ENCODE data around the gene LIG3. TPM values are rescaled to one million over a fixed set of nuclear protein-coding genes. Genes with fewer than 3 reads are reported as not detected.
"Not testable (repeated sequence)": the region's sequence is repeated elsewhere in the genome, so short reads cannot be mapped to it uniquely, and the experiment has no call there.

Gene LIG3
- polyA plus RNA-seq, 3 donors, result 7.3 to 11.5 (median 8.0) TPM

- H3K27ac ChIP-seq (ENCODE audit: low read depth, low read length), result no peak overlapping the region
- WGBS, 3 donors, result 61 to 83% (median 66%) methylated on average over 3 of the region's 3 CpGs
Observed at GRCh38 chr17:34996422-34997285, 16.3 kb downstream of the LIG3 start.

- no peak overlapping the region for H3K27ac ChIP-seq (ENCODE audit: low read depth, low read length)
- 41 to 58% (median 53%) methylated on average over 11 of the region's 11 CpGs for WGBS, 3 donors
Observed at GRCh38 chr17:34997355-34997862, 17.1 kb downstream of the LIG3 start.

- 36 to 51% (median 38%) methylated on average over 5 of the region's 5 CpGs for WGBS, 3 donors
- H3K27ac ChIP-seq (ENCODE audit: low read depth, low read length), result no peak overlapping the region
Observed at GRCh38 chr17:34998205-34998604, 17.9 kb downstream of the LIG3 start.

- H3K27ac ChIP-seq (ENCODE audit: low read depth, low read length), result no peak overlapping the region
- WGBS, 3 donors, result 96 to 100% (median 98%) methylated on average over 2 of the region's 2 CpGs
Observed at GRCh38 chr17:34999456-34999855, 19.1 kb downstream of the LIG3 start.

DNA sequence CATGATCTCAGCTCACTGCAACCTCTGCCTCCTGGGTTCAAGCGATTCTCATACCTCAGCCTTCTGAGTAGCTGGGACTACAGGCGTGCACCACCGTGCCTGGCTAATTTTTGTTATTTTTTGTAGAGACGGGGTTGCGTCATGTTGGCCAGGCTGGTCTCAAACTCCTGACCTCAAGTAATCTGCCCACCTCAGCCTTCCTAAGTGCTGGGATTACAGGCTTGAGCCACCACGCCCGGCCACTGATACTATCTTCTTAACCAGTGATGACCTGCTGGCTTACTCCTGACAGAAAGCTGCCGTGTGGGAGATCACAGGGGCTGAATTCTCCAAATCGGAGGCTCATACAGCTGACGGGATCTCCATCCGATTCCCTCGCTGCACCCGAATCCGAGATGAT is 20.7 kb downstream of the LIG3 start:
- H3K27ac ChIP-seq (ENCODE audit: low read depth, low read length), result not testable (repeated sequence)
- 93 to 95% (median 94%) methylated on average over 14 of the region's 14 CpGs for WGBS, 3 donors

DNA sequence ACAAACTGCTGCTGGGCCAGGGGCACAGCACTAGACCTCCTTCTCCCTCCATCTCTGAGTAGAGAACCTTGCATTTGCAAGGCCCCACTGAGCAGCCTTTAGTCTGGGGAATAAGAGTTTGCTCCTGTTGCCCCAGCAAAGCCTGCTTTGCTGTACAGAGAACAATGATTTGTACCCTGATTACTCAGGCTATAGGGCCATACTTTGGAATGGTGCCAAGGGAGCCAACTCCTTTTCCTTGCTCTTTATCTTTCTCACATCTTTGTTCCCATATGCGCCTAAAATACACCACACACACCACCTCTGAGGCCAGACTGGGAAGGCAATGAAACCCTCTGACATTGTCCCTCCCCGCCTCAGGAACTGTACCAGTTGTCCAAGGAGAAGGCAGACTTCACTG is 21.2 kb downstream of the LIG3 start:
- H3K27ac ChIP-seq (ENCODE audit: low read depth, low read length), result no peak overlapping the region
- whole genome bisulfite sequencing, 3 donors, result 85 to 88% (median 88%) methylated on average over 2 of the region's 2 CpGs

DNA sequence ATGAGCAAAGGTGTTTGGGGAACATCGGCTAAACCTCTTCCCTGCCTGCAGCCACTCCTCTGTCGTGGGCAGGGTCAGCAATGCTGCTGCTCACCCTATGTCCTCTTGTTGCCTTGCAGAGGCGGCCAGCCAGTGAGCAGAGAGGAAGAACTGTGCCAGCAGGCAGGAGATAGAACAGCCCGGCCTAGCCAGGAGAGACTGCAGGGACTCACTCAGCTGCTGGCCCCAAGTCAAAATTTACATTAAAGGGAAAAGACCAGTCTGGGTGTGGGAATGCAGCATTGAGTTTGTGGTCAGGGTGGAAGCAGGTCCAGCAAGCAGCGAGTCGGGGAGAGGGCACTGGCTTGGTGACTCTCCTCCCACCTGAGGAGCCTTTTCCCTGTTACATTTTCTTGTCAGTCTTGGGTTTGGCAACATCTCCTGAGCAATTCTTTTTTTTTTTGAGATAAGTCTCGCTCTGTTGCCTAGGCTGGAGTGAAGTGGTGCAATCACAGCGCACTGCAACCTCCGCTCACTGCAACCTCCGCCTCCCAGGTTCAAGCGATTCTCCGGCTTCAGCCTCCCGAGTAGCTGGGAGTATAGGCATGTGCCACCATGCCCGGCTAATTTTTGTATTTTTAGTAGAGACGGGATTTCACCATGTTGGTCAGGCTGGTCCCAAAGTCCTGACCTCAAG is 22.7 kb downstream of the LIG3 start:
- no peak overlapping the region for H3K27ac ChIP-seq (ENCODE audit: low read depth, low read length)
- WGBS, 3 donors, result 58 to 82% (median 63%) methylated on average over 15 of the region's 15 CpGs

GRCh38 chr17:35003778-35004177 is 23.5 kb downstream of the LIG3 start:
- H3K27ac ChIP-seq (ENCODE audit: low read depth, low read length), result no peak overlapping the region
- 86 to 92% (median 92%) methylated on average over 4 of the region's 4 CpGs for WGBS, 3 donors

- WGBS, 3 donors, result 88 to 90% (median 90%) methylated on average over 4 of the region's 4 CpGs
- H3K27ac ChIP-seq (ENCODE audit: low read depth, low read length), result no peak overlapping the region
Observed at GRCh38 chr17:35006345-35006744, 26.0 kb downstream of the LIG3 start.

DNA sequence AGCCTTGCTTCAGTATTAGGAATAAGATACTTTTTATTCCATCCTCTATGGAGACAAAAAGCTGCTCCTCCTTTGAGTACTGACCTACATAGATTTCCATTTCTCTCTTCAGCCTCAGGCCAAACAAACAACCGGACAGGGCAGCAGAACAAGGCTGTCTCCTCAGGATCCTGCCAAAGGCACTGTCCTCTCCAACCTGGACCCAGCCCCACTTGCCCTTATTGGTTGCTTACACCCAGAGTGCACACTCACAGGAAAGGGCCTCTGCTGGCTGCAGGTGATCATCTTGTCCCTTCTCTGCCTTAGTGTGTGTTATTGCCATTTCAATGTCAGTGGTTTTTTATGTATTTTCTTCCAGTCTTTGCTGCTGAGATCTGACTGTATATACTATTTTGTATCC is 26.6 kb downstream of the LIG3 start:
- no peak overlapping the region for H3K27ac ChIP-seq (ENCODE audit: low read depth, low read length)
- 42 to 94% (median 89%) methylated on average over 1 of the region's 1 CpG for WGBS, 3 donors

- H3K27ac ChIP-seq (ENCODE audit: low read depth, low read length), result no peak overlapping the region
- 71 to 82% (median 74%) methylated on average over 3 of the region's 3 CpGs for WGBS, 3 donors
Observed at GRCh38 chr17:35010093-35010492, 29.8 kb downstream of the LIG3 start.

GRCh38 chr17:35011671-35012216 is 31.4 kb downstream of the LIG3 start:
- 75 to 86% (median 86%) methylated on average over 5 of the region's 5 CpGs for WGBS, 3 donors
- H3K27ac ChIP-seq (ENCODE audit: low read depth, low read length), result no peak overlapping the region

- no peak overlapping the region for H3K27ac ChIP-seq (ENCODE audit: low read depth, low read length)
- 92 to 96% (median 95%) methylated on average over 4 of the region's 4 CpGs for WGBS, 3 donors
Observed at GRCh38 chr17:35016369-35016768, 36.1 kb downstream of the LIG3 start.

DNA sequence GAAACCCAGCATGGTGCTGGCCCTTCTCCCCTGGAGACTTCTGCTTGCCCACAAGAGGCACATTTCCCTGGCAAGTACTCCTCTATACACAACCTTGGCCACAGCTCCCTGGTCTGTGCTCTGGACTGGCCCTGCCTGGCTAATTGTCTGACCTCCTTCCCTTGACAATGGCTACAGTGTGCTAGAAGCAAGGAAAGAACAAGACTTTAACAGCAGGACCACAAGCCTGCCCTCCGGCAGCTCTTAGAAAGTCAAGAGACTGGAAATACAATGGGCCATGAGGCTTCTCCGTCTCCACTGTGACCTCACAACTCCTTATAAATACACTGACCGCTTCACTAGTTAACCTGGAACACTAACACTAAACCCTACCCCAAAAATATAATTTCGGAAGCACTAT is 36.7 kb downstream of the LIG3 start:
- 94 to 98% (median 97%) methylated on average over 4 of the region's 4 CpGs for WGBS, 3 donors
- H3K27ac ChIP-seq (ENCODE audit: low read depth, low read length), result no peak overlapping the region

GRCh38 chr17:35018814-35019213 is 38.5 kb downstream of the LIG3 start:
- no peak overlapping the region for H3K27ac ChIP-seq (ENCODE audit: low read depth, low read length)
- 86 to 94% (median 92%) methylated on average over 2 of the region's 2 CpGs for WGBS, 3 donors

DNA sequence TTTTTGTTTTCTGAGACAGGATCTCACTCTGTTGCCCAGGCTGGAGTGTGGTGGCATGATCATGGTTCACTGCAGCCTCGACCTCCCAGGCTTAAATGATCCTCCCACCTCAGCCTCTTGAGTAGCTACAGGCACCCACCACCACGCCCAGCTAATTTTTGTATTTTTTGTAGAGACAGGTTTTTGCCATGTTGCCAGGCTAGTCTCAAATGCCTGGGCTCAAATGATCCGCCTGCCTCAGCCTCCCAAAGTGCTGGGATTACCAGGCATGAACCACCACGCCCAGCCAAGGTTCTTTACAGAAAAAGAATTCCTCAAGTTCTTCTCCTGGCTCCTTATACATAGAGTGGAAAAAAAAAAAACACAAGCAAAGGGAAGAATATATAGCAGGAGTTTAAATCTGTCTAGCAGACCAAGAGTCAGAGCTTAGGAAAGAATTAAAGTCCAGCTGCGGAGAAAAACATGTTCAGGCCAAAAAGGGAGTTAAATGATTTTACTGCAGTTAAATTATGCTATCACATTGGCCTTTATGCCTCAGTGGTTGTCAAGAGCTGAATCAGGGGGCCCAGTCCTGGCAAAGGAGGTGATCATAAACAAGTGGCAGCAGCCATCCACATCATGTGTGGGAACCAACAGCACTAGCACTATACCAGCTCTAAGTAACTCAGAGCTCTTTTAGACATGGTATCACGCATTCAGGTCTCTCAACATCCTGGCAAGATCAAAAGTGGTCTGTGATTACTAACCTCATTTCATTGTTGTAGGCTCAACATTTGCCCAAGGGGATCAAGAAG is 39.3 kb downstream of the LIG3 start:
- H3K27ac ChIP-seq (ENCODE audit: low read depth, low read length), result no peak overlapping the region
- 96 to 98% (median 97%) methylated on average over 6 of the region's 6 CpGs for WGBS, 3 donors

DNA sequence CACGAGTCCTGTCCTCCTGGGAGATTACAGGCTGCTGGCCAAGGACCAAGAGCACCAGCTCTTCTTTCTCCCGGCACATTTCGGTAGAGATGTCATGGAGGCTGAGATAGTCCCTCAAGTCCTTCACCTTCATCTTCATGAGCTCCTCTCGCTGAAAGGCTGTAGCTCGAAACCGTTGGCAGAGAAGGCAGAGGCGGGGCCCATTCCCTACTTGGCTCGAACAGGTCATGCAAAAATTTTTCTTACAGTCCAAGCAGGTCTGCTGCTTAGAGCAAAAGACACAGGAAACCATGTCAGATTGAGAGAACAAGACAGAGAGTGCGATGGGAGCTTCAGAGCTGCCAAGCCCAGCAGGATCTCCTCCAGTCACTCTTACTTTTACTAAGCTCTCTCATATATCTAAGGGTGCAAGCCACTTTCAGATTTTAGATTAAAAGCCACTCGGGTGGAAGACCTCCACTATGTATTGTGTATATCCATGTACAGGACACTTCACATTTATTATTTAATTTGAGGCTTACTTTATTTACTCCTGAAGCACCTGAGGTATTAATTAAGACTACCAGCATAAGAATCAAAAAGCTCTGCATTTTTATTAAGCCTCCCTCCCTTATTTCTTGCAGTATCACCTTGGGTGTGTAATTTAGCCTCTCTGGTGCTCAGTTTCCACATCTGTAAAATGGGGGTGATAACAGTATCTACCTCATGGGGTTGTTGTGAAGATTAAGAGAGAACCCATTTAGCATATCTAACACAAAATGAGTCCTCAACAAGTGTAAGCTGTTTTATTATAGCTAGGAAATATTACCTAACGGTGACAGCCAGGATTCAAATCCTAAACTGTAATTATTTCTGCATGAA is 41.4 kb downstream of the LIG3 start:
- no peak overlapping the region for H3K27ac ChIP-seq (ENCODE audit: low read depth, low read length)
- 82 to 87% (median 85%) methylated on average over 11 of the region's 11 CpGs for WGBS, 3 donors

All from adipose tissue (tissue), 3 donors.